Dermis microvascular lymphatic vessel endothelial cell (primary cell): Measurements from ENCODE around the gene CMSS1. TPM values are rescaled to one million over a fixed set of nuclear protein-coding genes. Genes with fewer than 3 reads are reported as not detected.

Source experiments
- DNase-seq, 2 donors: peaks; one replicate each; pipeline versions ENCODE4 v3.0.0 to v3.0.0-alpha.2; 2010; ENCODE audit warnings: low read depth in 2 of 2
- total RNA-seq: library from RNA; depleted of rRNA; stranded (reverse); fragments of >200 nt; gene quantifications from 2 replicates; pipeline ENCODE4 v1.2.1, GENCODE V29; 2014

CMSS1 gene
- total RNA-seq, 1 donor from 2014 or later, result 7.7 TPM

- no peak for DNase-seq
These were observed 56.8 kb downstream of the CMSS1 start for GRCh38 chr3:99874237-99875002.

- peak; percentile 52 to 58 for DNase-seq
These were observed 57.9 kb downstream of the CMSS1 start for GRCh38 chr3:99875581-99875928.

GRCh38 chr3:99875929-99876841, 58.5 kb downstream of the CMSS1 start:
- peak; percentile 75 to 91 for DNase-seq

DNA sequence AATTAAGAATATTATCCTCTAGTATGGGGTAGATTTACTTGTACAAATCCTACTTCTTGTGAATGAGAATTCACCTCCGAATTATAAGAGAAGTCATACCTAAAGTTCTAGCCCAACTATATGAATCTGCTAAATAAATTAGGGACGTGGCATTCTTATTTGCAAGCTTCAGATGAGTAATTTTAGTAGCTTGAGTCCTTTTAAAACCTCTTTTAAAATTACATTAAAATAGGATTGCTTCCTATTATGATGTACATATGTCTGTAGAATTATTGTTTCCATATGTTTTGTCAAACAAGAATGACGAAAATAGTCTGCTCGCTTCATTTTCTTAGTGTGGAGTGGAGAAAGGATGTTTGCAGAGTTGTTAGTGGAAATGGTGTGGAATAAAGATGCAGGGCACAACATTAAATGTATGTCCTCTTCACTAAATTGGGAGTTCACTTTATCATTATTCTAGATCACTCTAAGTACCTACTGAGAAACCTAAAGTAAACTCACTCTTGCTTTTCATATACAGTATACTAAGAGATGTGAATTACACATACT, 59.4 kb downstream of the CMSS1 start:
- DNase-seq, result no peak

GRCh38 chr3:99878005-99878404, 60.3 kb downstream of the CMSS1 start:
- peak in 1 of 2 donors; percentile 76 for DNase-seq

- no peak for DNase-seq
These were observed 61.6 kb downstream of the CMSS1 start for GRCh38 chr3:99879275-99879674.

DNA sequence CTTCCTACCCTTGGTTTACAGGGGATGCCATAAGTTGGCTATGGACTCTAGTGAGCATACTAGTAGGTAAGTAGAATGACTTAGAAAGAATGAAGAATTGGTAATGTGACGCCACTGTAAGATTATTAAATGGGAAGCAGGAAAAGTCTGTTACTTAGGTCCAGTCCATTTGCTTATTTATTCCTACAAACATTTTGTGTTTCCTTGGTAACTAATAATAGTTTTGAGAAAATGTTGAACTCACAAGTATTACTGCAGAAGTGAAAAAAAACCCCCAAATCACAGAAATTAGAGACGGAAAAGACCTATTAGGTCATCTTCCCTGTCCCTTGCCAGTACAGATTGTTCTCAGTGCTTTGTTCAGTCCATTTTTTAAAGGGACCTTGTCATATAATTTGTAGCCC, 63.5 kb downstream of the CMSS1 start:
- peak in 1 of 2 donors; percentile 89 for DNase-seq

GRCh38 chr3:99882436-99883137, 64.9 kb downstream of the CMSS1 start:
- DNase-seq, result no peak

- DNase-seq, result peak; percentile 54 to 74
These were observed 65.4 kb downstream of the CMSS1 start for GRCh38 chr3:99883138-99883461.

- DNase-seq, result no peak
These were observed 66.0 kb downstream of the CMSS1 start for GRCh38 chr3:99883693-99884092.

DNA sequence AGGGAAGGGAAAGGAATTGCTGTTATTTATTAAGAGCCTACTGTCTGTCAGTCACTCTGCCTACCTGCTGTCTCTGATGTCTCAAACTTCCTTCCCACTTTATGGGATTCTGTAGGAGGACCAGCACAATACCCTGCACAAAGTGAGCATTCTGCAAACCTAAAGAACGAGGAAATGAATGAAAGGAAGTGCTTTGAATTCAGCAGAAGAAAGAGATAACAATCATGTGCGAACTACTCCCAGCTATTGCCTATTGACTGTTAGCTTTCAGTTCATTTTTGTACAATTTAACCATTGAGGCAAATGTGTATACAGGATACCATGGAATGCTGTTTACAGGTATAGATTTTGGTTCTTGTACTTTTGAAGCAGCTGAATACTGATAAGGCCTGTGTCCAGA, 66.8 kb downstream of the CMSS1 start:
- peak in 1 of 2 donors; percentile 47 for DNase-seq

DNA sequence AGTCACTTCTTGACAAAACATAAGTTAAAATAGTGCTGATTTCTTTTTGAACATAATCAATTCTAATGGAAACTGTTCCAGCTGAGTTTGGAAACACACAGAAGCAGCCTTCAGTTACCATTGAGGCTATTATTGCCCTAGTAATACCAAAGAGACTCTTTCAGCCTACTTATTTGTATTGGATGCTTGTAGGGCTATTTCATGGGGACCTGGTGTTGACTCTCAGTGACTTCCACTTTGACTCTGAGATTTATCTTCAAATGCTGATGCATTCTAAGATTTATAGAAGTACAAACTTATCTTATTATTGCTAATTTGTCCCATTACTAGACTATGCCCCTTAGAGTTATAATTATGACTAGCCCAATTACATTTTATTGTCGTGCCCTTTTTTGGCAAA, 67.4 kb downstream of the CMSS1 start:
- no peak for DNase-seq

- DNase-seq, result no peak
These were observed 68.2 kb downstream of the CMSS1 start for GRCh38 chr3:99885851-99886250.

DNA sequence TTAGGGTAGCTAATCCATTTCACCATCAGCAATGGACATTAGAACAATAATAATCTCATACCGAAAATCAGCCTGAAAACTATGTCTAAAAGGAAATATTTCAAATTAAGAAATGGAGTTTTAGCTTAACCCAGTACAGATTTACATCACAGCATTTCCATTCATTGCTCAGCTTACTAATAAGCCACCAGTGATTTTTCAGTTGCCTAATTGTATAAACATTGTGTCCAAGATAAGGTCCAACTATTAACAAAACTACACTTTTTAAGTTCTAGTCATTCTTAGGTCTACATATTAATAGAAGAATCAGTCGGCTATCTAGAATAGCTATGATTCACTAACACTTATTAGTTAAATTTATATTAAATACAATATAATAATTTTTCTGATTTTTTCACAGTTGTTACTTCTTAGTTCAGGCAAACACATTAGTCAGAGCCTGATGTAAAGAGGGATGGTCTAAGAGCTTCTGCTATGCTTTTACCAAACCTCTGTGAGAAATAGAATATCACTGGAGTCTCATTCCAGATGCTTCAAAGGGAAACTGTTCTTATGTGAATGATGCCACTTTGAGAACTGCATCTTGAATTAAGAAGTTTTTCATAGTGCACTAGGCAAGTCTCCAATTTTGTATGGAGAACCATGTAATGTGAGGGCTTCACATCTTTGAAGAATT, 74.1 kb downstream of the CMSS1 start:
- no peak for DNase-seq

GRCh38 chr3:99892332-99892731, 74.7 kb downstream of the CMSS1 start:
- no peak for DNase-seq

DNA sequence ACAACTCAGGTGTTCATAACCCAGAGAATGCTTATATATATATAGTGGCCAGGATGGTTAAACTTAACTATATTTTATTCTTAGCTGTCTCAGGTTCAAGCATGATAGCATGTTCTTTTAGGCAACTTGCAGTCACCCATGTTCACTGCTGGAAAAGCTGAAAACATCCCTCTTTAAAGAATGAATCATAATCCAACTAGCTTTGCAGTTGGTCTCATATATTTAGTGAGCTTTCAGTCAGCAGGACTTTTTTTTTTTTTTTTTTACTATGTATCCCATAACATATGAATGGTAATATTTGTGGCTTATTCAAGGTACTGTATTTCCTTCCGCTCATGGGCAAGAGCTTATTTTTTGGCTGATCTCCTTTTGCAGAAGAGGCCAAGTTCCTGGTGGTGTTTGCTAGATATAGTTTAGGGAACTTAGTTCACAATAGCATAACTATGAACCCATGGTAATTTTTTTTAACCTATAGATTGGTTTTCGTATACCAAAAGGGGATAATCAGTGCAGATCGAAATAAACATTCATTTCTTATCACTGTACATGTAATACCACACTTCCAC, 77.6 kb downstream of the CMSS1 start:
- no peak for DNase-seq

- peak in 1 of 2 donors; percentile 77 for DNase-seq
These were observed 78.2 kb downstream of the CMSS1 start for GRCh38 chr3:99895703-99896441.

GRCh38 chr3:99896482-99896881, 78.8 kb downstream of the CMSS1 start:
- DNase-seq, result no peak

DNA sequence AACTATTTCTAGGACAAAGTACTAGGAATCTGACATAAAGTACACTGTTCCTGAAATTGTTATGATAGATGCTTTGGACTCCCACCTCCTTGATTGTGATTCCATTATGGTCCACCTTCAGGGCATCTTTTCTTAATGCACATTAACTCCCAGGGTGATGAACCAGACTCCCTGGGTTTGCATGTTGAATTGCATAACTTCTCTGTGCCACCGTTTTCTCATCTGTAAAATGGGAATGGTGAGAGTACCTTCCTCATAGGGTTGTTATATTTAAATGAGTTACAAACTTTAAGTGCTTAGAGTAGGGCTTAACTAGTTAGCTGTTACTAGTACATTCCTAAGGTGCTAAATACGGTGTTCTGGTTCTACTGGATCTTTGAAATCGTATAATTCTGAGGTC, 81.9 kb downstream of the CMSS1 start:
- no peak for DNase-seq

DNA sequence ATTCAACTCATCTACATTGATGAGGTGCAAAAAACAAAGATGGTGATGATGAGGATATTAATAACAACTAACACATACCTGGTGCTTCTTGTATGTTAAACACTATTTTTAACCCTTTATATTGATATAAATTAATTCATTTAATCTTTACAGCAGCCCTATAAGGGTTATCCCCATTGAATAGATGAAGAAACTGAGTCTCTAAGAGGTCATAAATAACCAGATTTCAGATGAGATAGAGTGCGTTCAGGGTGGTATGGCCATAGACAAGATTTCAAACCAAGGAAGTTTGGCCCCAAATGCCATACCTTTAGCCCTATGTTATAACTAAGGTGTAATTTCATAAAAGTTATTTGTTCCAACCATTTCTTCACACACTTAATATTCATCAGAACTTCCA, 82.6 kb downstream of the CMSS1 start:
- no peak for DNase-seq
